GM19043 (cell line): ENCODE results near the gene RBMS3.

Experiments
- ATAC-seq: cut with Tn5 transposase; IDR thresholded peaks from one replicate; pipeline ENCODE4 v1.9.1; 2021; ENCODE audit warnings: low read depth; ENCODE audit not compliant: unreplicated experiment

RBMS3 gene

GRCh38 chr3:29426302-29427226 is 145.7 kb downstream of the RBMS3 start:
- no peak for ATAC-seq

- no peak for ATAC-seq
Measured at GRCh38 chr3:29427266-29428103, 146.6 kb downstream of the RBMS3 start.

GRCh38 chr3:29429055-29429679 is 148.3 kb downstream of the RBMS3 start:
- no peak for ATAC-seq

DNA sequence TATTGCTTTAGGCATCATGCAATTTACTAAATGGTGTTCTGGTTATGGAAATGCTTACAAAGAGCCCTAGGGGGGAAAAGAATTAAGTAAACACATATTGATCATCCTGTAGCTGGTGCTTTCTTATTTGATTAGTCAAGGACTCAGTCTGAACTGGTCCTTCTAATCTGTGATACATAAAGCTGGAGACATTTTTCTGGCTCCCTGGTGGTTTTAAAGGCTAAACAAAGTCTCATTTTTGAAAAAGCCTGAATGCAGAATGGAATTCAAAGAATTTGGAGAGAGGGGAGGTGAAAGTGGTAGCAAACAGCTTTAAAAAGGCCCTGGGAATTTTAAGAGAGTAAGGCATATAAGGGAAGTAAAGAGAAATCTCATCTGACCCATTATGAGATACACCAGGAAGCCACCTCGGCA is 149.7 kb downstream of the RBMS3 start:
- no peak for ATAC-seq

DNA sequence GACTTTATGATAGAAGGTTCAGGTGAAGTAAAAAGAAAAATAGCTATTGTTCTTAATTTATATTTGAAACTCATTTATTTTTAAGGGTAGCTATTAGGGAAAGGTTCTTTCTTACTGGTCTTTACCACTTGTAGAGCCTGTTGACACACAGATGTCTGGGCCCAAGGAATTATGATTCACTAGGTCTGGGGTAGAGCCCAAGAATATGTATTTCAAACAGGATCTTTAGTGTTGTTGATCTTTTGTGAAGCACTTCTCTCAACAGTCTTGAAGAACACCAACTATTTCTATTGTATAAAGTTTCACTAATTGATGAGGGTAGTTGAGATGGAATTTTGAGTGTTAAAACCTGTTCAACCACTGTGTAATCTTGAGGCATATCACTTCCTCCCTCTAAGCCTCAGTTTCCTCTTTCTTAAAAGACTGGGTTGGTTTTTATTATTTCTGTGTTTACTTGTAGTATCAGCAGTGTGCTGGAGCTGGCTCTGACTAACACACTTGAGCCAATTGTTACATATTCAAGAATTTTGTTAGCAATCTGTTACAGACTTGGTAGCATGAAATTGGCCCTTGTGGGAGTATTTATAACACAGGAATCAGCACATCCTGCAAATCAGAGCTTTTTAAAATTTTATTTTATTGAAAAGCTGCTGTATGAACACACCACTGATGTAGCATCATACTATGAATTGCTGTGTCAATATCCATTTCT is 155.9 kb downstream of the RBMS3 start:
- ATAC-seq, result no peak

DNA sequence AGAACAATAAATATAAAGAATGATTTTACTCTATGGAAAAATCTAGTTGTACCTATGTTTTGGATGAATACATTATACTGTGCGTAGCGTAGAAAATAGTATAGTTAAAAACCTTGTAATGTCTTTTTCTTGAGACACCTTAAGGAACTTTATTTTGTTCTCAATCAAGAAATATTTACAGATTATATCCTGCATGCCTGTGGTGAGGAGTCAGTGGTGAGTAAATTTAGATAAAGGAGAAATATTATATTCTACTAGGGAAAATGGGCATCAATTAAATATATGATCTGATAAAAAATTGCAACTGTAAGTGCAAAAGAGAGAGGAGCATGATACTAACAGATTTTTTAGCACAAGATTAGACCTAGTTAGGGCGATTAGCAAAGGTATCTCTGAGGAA is 157.7 kb downstream of the RBMS3 start:
- no peak for ATAC-seq

DNA sequence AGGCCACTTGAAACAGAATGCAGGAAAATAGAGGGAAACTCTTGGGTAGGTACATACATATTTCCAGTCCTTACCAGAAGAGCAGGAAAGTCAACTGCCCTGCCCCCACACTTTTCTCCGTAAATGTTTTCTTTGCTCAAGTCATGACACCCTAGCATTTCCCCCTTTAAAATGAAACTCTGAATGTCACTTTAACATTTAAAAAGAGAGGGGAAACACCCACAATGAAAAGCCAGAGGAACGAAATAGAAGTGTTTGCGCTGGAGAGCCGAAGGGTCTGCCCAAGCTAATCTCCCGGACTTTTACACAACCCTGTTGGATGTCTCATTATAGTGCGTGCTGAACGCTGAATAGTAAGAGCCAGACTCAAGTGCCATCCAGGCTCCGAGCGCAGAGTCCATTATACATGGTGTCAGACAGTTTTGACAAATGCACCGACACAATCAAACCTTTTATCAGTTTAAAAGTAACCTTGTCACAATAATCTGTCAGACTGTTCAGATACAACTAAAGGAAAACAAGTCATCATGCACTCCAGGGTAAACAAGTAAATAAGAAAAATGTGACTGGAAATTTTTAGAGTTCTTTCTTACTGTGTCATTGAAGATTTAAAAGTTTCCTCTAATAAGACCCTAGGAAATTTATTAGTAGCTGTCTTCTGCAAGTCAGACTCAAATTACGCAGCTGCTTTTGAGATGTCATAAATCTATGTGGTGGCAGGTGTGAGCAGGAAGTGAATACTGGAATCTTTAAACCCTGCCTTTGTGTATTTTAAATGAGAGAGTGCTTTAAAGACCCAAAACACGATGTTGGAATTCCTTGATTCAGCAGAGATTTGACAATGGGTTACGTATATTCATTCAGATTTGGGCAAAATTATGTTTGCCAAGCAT is 159.8 kb downstream of the RBMS3 start:
- ATAC-seq, result no peak

DNA sequence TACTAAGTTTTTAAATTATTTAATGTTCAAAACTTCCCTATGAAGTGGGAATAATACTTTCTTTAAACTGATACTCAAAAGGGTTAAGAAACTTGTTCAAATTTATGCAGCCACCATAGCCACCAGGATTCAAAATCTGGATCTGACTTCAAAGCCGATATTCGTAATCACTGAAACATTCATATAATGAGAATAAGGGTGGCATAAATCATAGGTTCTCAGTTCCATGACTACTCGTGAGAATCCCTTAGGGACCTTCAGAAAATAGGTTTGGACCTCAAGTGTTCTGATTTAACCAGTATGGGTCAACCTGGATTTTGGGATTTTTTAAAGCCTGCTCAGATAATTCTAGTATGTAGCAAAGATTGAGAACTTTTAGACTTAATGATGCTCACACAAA is 160.6 kb downstream of the RBMS3 start:
- ATAC-seq, result no peak

- no peak for ATAC-seq
Measured at GRCh38 chr3:29447946-29448627, 167.2 kb downstream of the RBMS3 start.

GRCh38 chr3:29451920-29452319 is 171.0 kb downstream of the RBMS3 start:
- no peak for ATAC-seq

DNA sequence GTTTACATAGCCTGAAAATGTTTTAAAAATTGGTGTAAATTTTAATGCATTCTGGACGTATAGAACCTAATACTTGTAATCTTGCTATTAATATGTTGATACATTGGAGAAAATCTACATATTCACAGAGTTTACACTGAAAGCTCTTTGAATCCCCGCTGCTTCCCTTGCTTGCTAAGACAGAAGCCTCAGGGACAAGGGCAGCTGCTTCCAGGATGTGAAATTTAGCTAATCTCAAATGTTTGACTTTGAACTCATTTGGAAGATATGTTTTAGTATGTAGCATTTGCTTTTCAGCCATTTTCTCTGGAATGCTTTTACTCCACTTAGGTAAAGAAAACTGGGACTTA is 172.0 kb downstream of the RBMS3 start:
- no peak for ATAC-seq

DNA sequence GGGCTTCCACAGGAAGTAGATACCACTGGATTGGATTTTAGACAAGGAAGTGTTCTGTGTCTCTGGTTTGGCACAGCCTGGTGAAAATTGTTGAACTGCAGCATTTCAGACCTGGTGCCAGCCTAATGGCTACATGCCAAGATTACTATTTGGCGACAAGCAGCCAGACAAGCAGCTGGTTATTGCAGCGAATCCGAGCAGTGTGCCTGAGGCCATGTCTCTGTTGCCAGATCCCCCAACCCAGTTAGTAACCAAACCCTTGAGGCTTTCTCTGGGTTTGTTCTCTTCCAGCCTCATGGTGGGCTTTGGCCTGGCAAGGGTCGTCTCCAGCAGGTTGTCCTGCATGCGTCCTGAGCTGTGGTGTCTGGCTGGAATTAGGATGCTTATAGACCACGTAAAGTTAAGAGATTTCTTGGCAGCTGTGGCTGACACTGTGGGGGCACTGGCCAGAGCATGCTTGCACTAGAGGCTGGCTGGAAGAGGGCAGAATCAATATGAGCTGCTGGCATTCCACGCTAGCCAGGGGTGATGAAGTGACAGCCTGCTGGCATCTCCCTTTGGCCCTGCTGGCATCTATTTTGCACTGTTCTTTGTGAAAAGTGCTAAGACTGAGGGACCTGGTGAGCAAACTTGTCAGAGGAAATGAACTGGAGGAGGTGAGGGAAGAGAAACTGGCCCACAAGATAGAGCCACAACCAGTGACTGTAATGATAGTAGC is 172.6 kb downstream of the RBMS3 start:
- no peak for ATAC-seq

- no peak for ATAC-seq
Measured at GRCh38 chr3:29454161-29454611, 173.3 kb downstream of the RBMS3 start.

DNA sequence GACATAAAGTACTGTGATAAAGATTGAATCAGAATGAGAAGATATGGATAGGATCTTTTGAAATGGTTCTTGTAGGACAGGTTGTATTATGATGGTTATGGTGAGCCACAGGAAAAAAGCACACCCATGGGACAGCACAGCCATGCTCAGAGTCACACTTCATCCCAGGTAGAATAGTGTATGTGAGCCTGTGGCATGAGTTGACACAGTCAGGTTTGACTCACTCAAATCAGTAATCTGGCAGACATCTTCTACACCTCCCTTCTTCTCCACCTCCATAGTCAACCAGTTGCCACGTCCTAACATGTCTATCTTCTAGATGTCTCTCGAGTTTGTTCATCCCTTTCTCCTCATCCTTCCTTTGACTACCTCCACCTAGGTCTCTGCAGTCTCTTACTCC is 176.0 kb downstream of the RBMS3 start:
- no peak for ATAC-seq

GRCh38 chr3:29463304-29463703 is 182.4 kb downstream of the RBMS3 start:
- no peak for ATAC-seq

DNA sequence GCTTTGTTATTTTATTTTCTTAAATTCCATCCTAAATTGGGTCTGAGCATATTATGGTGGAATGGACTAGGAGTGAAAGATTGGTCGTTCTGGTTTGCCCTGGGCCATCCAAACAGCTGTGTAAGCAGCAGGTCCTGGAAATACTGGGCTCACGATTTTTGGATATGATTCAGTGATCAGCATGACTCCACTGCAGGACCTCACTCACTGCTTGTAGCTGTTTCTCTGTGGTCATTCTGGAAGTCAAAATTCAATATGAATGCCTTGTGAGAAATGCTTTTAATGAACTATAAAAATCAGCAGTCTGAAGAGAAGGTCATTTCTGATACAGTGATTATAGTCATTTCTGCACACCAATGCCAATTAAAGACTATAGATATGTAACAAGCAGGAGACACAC is 185.0 kb downstream of the RBMS3 start:
- ATAC-seq, result no peak

- ATAC-seq, result no peak
Measured at GRCh38 chr3:29466442-29466841, 185.6 kb downstream of the RBMS3 start.

GRCh38 chr3:29468187-29468586 is 187.3 kb downstream of the RBMS3 start:
- ATAC-seq, result no peak
